Brain microvascular endothelial cell (primary cell): ENCODE data around the gene IFI44L.

Experiments
- DNase-seq: peaks from one replicate; pipeline ENCODE4 v3.0.0-alpha.2; 2020
- H3K27ac ChIP-seq: fragments of 250-450 bp; sonication (Bioruptor Pico); 2 replicates; pipeline ENCODE4 v1.5.1; 2020; ENCODE audit warnings: mild to moderate bottlenecking, moderate library complexity
- H3K27me3 ChIP-seq: fragments of 250-450 bp; sonication (Bioruptor Pico); replicated peaks from 2 replicates; pipeline ENCODE4 v1.5.1; 2020; ENCODE audit warnings: mild to moderate bottlenecking
- H3K36me3 ChIP-seq: fragments of 250-450 bp; sonication (Bioruptor Pico); replicated peaks from 2 replicates; pipeline ENCODE4 v1.5.1; 2020; ENCODE audit warnings: mild to moderate bottlenecking
- H3K4me3 ChIP-seq: 2 replicates; pipeline ENCODE4 v1.5.1; 2011; ENCODE audit warnings: low read depth, mild to moderate bottlenecking, control low read depth, low read length, moderate library complexity
- in situ Hi-C: cut with HindIII; loops from 2 replicates; pipeline ENCODE4 v1.10.0; 2017; ENCODE audit warnings: low sequenced_read_pairs, low pct_ligation_motif_present
- TF ChIP-seq, protein P1 (sequence below): IDR thresholded peaks from 2 replicates; pipeline ENCODE4 v1.5.1; 2011; ENCODE audit warnings: low read depth, mild to moderate bottlenecking, moderate library complexity, low read length, control low read depth, inconsistent platforms; ENCODE audit errors: missing control alignments

IFI44L gene

DNA sequence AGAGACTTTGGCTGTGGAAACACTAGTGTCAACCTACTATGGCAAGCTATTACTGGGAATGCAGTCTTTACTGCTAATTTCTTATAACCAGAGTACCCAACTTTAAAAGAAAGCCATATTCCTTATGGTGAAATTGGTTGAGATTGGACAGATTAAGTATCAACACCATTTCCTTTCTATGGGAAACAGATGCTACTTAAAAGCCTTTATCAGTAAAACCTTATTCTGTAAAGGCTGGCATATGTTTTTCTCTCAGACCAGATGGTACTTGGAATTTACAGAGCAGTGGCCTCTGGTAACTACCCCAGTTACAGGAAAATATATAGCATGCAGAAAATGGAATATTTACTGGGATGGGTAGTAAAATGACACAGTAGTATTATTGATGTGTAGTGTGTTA is 48.2 kb downstream of the IFI44L start:
- Histone ChIP-seq H3K36me3 (no peaks in the 10 kb centered on the region), H3K4me3 (no peak overlapping the region), H3K27ac (no peak overlapping the region), H3K27me3 (no peaks in the 10 kb centered on the region)
- TF ChIP-seq, protein P1, sequence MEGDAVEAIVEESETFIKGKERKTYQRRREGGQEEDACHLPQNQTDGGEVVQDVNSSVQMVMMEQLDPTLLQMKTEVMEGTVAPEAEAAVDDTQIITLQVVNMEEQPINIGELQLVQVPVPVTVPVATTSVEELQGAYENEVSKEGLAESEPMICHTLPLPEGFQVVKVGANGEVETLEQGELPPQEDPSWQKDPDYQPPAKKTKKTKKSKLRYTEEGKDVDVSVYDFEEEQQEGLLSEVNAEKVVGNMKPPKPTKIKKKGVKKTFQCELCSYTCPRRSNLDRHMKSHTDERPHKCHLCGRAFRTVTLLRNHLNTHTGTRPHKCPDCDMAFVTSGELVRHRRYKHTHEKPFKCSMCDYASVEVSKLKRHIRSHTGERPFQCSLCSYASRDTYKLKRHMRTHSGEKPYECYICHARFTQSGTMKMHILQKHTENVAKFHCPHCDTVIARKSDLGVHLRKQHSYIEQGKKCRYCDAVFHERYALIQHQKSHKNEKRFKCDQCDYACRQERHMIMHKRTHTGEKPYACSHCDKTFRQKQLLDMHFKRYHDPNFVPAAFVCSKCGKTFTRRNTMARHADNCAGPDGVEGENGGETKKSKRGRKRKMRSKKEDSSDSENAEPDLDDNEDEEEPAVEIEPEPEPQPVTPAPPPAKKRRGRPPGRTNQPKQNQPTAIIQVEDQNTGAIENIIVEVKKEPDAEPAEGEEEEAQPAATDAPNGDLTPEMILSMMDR, result no peak
- DNase-seq, result no peak
- in situ Hi-C loops, result no loop called here

DNA sequence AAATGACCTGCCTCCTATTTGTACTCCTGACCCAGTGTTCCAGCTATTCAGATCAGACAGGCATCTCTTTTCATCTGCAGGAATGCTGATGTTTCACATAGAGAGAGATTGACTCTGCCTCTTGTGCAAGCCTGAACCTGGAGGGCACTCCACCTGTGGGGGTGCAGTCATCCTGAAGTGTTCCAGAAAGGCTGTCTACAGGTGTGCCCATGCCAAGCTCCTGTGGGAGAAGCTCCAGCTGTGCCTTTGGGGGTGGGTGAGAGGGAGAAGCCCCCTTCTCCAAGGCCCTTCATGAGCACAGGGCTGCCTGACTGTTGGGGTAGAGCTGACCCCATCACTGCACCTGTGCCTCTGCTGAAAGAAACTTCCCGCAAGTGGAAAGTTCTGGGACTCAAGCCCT is 52.2 kb downstream of the IFI44L start:
- H3K27me3 ChIP-seq, result no peaks in the 10 kb centered on the region
- no peak overlapping the region for H3K27ac ChIP-seq
- in situ Hi-C loops, result no loop called here
- TF ChIP-seq, protein P1, result no peak
- no peaks in the 10 kb centered on the region for H3K36me3 ChIP-seq
- no peak for DNase-seq
- H3K4me3 ChIP-seq, result no peak overlapping the region

DNA sequence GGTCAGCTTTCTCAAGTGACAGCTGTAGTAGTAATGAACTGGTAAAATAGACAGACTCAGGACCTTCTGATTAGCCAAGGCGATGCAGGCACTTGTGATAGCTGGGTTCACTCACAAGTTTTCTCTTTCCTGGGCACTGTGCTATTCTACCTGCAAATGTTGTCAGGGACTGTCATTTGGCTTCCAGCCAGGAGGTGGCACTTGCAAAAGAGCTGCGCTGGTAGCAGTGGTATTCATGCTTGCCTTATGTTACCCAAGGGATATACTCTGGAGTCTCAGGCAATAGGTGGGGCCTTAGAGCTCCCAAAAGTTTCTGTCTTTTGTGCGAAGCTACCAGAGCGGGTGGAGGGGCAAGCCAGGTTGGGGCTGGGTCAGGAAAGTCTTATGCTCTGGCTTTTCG is 52.9 kb downstream of the IFI44L start:
- DNase-seq, result no peak
- in situ Hi-C loops, result no loop called here

GRCh38 chr1:78676347-78676982 is 56.2 kb downstream of the IFI44L start:
- no peak overlapping the region for H3K4me3 ChIP-seq
- peak; percentile 69 for DNase-seq
- TF ChIP-seq, protein P1, result peak; percentile 67
- no peak overlapping the region for H3K27ac ChIP-seq
- in situ Hi-C loops, result no loop called here
- H3K36me3 ChIP-seq, result no peaks in the 10 kb centered on the region
- no peaks in the 10 kb centered on the region for H3K27me3 ChIP-seq

More for the DNA sequence above, 52.9 kb downstream of the IFI44L start:
- TF ChIP-seq, protein P1, result no peak
- no peak overlapping the region for H3K4me3 ChIP-seq
- H3K27me3 ChIP-seq, result no peaks in the 10 kb centered on the region
- no peaks in the 10 kb centered on the region for H3K36me3 ChIP-seq
- no peak overlapping the region for H3K27ac ChIP-seq

GRCh38 chr1:78676993-78677392 is 56.7 kb downstream of the IFI44L start:
- Histone ChIP-seq H3K36me3 (no peaks in the 10 kb centered on the region), H3K27ac (no peak overlapping the region)
- in situ Hi-C loops, result no loop called here

More at GRCh38 chr1:78676993-78677392, 56.7 kb downstream of the IFI44L start:
- H3K27me3 ChIP-seq, result no peaks in the 10 kb centered on the region
- TF ChIP-seq, protein P1, result no peak
- no peak overlapping the region for H3K4me3 ChIP-seq
- no peak for DNase-seq
